Measurements from ENCODE around the gene AOPEP.

DNA sequence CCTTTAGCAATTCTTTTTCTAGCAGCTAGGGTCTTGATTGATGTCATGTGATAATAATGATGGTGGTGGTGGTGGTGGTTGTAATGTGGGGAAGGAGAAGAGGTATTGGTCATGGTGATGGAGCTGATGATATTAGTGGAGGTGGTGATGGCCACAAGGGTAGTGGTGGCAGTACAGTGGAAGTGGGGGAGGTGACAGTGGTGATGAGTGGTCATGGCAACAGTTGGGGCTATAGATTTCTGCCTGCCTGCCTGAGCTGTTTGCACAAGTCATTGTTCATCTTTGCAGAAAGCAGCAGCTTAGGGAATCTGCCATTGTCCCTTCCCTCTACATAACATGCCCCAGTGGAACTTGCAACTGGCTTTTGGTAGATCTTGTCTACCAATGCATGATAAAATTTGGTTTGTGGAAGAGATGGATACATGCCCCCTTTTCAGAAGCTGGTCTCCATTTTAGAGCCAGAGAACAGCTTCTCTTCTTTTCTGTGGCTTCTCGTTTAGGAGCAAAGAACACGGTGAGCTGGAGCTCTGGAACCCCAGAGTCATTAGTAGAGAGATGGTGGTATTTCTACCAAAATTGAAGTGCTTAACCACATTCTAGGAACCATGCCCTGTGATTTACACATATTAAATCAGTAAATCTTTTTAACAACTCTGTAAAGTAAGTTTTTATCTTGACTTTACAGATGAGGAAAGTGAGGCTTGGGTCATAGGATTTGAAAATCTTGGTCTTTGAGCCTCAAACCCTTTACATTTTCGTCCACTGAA is 100.3 kb downstream of the AOPEP start:
- TF ChIP-seq, protein P1, sequence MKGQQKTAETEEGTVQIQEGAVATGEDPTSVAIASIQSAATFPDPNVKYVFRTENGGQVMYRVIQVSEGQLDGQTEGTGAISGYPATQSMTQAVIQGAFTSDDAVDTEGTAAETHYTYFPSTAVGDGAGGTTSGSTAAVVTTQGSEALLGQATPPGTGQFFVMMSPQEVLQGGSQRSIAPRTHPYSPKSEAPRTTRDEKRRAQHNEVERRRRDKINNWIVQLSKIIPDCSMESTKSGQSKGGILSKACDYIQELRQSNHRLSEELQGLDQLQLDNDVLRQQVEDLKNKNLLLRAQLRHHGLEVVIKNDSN (IDR thresholded peaks at IDR 0.05), result no peak
- no peak for TF ChIP-seq EGR1 (IDR thresholded peaks at IDR 0.05)
- no peak for TF ChIP-seq TCF12 (IDR thresholded peaks at IDR 0.05; ENCODE audit: low read depth)
- TF ChIP-seq, protein P2, sequence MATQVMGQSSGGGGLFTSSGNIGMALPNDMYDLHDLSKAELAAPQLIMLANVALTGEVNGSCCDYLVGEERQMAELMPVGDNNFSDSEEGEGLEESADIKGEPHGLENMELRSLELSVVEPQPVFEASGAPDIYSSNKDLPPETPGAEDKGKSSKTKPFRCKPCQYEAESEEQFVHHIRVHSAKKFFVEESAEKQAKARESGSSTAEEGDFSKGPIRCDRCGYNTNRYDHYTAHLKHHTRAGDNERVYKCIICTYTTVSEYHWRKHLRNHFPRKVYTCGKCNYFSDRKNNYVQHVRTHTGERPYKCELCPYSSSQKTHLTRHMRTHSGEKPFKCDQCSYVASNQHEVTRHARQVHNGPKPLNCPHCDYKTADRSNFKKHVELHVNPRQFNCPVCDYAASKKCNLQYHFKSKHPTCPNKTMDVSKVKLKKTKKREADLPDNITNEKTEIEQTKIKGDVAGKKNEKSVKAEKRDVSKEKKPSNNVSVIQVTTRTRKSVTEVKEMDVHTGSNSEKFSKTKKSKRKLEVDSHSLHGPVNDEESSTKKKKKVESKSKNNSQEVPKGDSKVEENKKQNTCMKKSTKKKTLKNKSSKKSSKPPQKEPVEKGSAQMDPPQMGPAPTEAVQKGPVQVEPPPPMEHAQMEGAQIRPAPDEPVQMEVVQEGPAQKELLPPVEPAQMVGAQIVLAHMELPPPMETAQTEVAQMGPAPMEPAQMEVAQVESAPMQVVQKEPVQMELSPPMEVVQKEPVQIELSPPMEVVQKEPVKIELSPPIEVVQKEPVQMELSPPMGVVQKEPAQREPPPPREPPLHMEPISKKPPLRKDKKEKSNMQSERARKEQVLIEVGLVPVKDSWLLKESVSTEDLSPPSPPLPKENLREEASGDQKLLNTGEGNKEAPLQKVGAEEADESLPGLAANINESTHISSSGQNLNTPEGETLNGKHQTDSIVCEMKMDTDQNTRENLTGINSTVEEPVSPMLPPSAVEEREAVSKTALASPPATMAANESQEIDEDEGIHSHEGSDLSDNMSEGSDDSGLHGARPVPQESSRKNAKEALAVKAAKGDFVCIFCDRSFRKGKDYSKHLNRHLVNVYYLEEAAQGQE (IDR thresholded peaks at IDR 0.05; ENCODE audit: low read depth), result no peak
- TF ChIP-seq CREB1 (IDR thresholded peaks at IDR 0.05; ENCODE audit: low read depth), result no peak
- no peak for TF ChIP-seq TAF1 (IDR thresholded peaks at IDR 0.05; ENCODE audit: low read depth)
- TF ChIP-seq, protein P3, sequence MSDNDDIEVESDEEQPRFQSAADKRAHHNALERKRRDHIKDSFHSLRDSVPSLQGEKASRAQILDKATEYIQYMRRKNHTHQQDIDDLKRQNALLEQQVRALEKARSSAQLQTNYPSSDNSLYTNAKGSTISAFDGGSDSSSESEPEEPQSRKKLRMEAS (IDR thresholded peaks at IDR 0.05), result no peak
- TF ChIP-seq RAD21 (IDR thresholded peaks at IDR 0.05; ENCODE audit: low read depth), result no peak
- TF ChIP-seq TEAD4 (IDR thresholded peaks at IDR 0.05), result no peak
- TF ChIP-seq EP300 (IDR thresholded peaks at IDR 0.05; ENCODE audit: borderline replicate concordance), result no peak
- no peak for TF ChIP-seq CEBPB (IDR thresholded peaks at IDR 0.05)
- TF ChIP-seq YY1 (IDR thresholded peaks at IDR 0.05; ENCODE audit: low read depth), result no peak
- no peak for TF ChIP-seq FOXM1 (IDR thresholded peaks at IDR 0.05; ENCODE audit: borderline replicate concordance, low read depth)
- no peak for TF ChIP-seq ZBTB7A (IDR thresholded peaks at IDR 0.05; ENCODE audit: low read depth)
